Measurements from ENCODE around the gene ACTG1.

DNA sequence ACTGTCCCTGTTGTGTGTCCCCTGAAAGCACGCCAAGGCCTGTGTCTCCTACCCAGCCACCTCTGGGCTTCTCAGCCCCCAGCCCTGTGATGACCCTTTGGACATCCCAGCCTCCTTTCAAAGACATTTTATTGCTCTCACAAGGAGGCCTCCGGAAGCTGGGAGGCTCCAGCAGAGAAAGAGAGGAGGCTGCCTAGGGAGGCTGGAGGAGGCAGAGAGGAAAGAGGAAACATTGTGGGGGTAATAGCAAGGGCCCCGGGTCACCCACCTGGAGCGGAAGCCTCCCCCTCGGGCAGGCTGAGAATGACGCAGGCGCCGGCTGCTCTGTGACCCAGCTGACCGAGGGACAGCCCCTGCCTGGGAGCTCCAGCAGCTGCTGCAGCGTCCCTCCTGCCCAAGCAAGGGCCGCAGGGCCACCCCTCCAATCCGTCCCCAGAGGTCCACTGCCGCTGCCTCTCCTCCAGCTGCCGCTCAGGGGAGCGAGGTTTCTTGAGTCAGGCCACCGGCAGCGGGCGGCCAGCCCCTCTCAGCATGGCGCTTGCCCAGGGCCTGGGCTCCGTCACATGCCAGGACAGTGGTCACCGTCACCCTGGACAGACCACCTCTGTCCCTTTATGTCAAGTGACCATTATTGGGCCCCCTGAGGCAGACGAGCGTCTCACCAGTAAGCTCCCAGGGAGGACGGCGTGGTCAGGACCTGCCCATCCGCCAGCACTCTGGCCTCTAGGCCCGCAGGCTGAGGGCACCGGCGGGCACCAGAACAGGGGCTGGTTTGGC lies 29.3 kb downstream of the ACTG1 start:
- TF ChIP-seq PATZ1 (CRISPR knock-in tag; IDR thresholded peaks at IDR 0.05; ENCODE audit: borderline replicate concordance) (no peak), ZFP3 (CRISPR knock-in tag; IDR thresholded peaks at IDR 0.05) (no peak), TSHZ2 (CRISPR knock-in tag; IDR thresholded peaks at IDR 0.05) (no peak), BACH2 (CRISPR knock-in tag; IDR thresholded peaks at IDR 0.05; ENCODE audit: borderline replicate concordance) (no peak), TCF4 (CRISPR knock-in tag; IDR thresholded peaks at IDR 0.05; ENCODE audit: borderline replicate concordance) (no peak)
- TF ChIP-seq, protein P1, sequence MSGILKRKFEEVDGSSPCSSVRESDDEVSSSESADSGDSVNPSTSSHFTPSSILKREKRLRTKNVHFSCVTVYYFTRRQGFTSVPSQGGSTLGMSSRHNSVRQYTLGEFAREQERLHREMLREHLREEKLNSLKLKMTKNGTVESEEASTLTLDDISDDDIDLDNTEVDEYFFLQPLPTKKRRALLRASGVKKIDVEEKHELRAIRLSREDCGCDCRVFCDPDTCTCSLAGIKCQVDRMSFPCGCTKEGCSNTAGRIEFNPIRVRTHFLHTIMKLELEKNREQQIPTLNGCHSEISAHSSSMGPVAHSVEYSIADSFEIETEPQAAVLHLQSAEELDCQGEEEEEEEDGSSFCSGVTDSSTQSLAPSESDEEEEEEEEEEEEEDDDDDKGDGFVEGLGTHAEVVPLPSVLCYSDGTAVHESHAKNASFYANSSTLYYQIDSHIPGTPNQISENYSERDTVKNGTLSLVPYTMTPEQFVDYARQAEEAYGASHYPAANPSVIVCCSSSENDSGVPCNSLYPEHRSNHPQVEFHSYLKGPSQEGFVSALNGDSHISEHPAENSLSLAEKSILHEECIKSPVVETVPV (CRISPR knock-in tag; IDR thresholded peaks at IDR 0.05), result no peak
- TF ChIP-seq, protein P2, sequence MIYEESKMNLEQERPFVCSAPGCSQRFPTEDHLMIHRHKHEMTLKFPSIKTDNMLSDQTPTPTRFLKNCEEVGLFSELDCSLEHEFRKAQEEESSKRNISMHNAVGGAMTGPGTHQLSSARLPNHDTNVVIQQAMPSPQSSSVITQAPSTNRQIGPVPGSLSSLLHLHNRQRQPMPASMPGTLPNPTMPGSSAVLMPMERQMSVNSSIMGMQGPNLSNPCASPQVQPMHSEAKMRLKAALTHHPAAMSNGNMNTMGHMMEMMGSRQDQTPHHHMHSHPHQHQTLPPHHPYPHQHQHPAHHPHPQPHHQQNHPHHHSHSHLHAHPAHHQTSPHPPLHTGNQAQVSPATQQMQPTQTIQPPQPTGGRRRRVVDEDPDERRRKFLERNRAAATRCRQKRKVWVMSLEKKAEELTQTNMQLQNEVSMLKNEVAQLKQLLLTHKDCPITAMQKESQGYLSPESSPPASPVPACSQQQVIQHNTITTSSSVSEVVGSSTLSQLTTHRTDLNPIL (CRISPR knock-in tag; IDR thresholded peaks at IDR 0.05; ENCODE audit: low read depth), result no peak
